NCI-H128 (cell line): ENCODE data around the gene RASD1.

ENCODE experiments used
- DNase-seq: peaks from one replicate; lab custom pipeline; 2025; ENCODE audit not compliant: unreplicated experiment; lab: John Stamatoyannopoulos, UW

The RASD1 gene

GRCh38 chr17:17448076-17448475 is 48.1 kb downstream of the RASD1 start:
- no peak for DNase-seq

DNA sequence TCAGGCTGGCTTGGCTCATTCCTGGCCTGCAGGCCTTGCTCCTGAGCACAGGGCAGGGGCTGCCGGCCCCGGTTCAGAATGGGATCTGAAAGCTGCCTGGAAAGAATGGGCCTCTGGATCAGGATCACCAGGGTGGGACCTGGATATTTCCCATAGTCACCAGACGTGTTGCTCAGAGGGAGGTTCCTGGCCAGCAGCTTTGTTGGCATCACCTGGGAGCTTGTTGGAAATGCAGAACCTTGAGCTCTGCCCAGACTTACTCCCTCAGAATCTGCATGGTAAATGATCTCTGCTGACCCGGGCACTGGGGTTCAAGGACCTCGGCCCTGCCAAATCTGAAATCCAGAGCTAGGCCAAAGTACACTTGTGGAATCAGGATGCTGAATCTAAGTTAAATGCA is 48.9 kb downstream of the RASD1 start:
- DNase-seq, result no peak

GRCh38 chr17:17446666-17447155 is 49.5 kb downstream of the RASD1 start:
- no peak for DNase-seq

DNA sequence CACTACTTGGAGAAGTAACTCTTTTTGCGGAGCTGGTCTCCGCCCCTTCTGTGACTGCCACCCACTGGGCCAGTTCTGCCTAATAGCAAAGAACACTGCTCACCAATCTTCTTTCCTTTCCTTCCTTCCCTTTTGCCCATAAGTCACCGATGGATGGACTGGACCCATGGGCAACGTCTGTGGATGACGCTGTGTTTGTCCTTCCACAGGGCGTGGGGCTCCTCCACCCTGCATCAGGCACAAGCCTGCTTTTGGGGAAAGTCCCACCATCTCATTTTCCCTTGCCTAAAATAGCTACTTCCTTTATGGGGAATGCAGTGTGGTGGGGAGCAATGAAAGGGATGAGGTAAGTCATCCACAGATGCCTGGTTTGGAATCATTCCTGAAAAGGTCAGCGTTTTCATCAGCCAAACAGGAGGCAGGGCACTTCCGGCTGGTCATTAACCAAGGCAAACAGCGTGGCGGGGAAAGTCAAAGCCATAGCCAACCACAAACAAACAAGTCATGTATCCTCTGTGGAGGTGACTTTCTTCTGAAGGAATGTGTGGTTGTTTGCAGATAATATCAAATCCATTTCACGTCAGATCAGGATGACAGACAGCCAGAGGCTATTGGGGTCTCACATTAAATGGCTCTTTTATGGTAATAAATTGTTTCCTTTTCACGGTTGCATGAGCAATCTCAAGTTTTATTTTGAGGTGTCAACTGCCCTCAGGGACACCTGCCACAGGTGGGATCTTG is 50.1 kb downstream of the RASD1 start:
- no peak for DNase-seq

GRCh38 chr17:17445296-17445924 is 50.8 kb downstream of the RASD1 start:
- no peak for DNase-seq
